Activated T-cell treated with anti-CD3 and anti-CD28 coated beads, Interleukin-2, amount 50 U/mL, for 1 hour (primary cell): Measurements from ENCODE around the gene AACS.
"Not testable (repeated sequence)": the region's sequence is repeated elsewhere in the genome, so short reads cannot be mapped to it uniquely, and the experiment has no call there.

Experiments
- DNase-seq: peaks from one replicate; pipeline ENCODE4 v3.0.0-alpha.2; 2020

Gene AACS

DNA sequence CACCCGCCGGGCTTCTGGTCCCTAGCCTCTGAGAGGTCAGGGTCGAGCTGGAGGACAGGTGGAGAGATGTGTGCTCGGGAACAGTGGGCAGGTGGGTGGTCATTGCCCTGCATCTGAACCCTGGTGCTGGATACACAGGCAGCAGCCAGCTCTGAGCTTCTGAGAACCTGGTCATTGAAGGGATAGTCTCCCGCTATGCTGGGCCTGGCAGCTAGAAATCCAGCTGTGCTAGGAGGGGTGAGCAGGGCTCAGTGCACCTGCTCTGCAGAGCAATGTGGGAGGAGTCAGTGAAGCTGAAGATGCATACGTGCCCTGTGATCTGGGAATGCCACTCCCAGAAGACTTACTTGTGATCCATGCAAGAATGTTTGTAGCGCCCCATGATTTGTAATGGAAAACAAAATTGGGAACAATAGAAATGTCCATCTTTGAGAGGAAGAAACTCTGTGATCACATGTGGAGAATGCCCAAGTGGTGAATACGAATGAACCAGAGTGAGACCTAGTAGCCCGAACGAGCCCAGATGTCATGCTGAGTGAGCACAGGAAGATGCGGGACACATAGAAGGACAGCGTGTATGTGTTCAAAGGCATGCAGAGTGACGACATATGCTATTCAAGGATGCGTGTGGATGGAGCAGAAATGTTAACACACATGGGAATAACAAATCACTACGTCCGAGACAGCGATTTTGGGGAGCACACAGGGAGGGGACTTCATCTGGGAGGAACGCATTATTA, 63.4 kb downstream of the AACS start:
- no peak for DNase-seq

GRCh38 chr12:125129179-125129571, 63.9 kb downstream of the AACS start:
- no peak for DNase-seq

- DNase-seq, result no peak
These were observed 64.5 kb downstream of the AACS start for GRCh38 chr12:125129591-125130255.

DNA sequence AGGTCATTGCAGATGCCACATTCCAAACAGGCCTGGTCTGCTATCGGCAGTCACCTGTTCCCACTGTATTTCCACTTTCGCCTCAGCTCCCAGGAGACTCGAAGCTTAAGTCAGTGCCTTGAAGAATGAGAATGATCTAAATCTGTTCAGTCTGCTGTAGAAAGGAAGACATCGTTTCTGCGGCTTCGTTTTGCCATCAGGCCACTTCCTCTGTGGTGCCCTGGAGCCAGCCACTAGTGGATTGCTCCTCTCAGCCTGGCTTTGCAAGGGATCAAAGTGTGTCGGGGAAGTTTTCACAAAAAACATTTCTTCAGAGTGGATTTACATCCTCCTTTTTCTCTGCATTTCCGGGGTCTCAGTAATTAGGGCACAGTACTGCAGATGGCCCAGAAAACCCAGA, 66.7 kb downstream of the AACS start:
- DNase-seq, result no peak

- DNase-seq, result no peak
These were observed 67.6 kb downstream of the AACS start for GRCh38 chr12:125132698-125133400.

DNA sequence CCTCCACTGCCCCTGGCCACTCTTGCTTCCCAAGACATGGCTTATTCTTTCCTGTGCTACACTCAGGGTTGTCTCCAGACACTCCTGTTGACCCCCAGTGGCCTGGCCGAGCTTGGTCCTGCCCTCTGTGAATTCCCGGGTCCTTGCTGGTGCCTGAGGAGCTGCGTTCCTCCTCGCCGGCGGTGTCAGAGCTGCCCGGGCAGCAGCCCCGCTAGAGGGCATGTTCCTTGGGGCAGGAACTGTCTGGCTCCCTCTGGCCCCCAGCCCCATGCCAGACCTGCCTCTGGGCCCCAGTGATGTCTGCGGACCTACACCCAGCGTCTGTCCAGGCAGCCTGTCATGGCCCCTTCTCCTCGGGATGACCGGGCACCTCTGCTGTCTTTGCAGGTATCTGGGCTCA, 68.4 kb downstream of the AACS start:
- DNase-seq, result no peak

- no peak for DNase-seq
These were observed 69.3 kb downstream of the AACS start for GRCh38 chr12:125134576-125134975.

- no peak for DNase-seq
These were observed 70.7 kb downstream of the AACS start for GRCh38 chr12:125135906-125136305.

DNA sequence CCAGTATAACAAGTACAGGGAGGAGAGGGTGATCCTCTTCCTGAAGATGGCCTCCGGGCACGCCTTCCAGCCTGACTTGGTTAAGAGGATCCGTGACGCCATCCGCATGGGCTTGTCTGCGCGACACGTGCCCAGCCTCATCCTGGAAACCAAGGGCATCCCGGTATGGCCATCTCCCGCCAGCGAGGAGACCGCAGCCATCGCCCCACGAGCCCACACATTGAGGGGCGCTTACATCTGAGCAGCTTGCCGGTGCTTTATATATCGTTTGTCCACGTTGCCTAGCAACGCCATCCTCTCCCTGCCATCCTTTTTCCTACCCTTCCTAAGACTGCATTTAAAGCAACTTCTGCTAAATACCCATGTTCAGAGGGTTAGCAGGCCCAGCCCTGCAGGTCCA, 71.5 kb downstream of the AACS start:
- DNase-seq, result no peak

GRCh38 chr12:125137766-125138344, 72.6 kb downstream of the AACS start:
- no peak for DNase-seq

DNA sequence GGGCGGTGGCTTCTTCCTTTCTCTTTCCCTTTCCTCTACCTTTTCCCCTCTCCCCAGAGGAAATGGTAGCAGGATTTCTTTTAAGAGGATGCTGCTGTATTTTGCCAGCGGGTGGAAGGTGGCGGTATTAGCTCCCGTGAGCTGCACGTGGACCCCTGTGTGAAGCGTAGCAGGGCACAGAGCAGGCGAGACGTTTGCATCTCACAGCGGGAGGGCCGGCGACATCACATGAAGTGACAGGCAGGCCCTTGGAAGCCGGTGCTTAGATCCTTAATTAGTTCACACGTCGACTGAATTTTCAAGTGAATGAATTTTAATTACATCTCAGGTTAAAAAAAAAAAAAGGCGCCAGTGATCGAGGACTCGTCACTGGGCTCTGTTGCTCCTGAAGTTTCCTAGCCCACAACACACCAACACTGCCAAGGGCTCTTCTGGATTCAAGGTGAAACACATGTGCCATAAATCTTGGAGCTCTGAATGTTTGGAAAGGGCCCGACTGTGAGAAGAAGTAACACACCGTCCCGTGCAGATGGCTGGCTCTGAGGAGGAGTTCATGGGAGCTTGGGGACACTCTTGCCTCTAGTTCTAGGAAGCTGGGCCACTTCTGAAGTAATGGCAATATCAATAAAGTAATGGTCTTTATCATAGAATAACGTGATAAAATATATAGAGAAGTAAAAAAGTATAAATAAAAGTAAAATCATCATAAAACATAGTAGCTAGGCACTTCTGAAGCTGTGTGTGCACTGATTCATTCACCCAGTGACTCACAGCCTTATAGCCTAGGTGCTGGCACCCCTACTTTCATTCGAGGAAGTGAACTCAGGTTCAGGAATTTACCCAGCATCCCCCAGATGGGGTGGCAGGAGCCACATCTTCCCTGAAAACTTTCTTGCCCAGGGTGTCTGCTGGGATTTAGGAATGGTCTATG, 75.3 kb downstream of the AACS start:
- DNase-seq, result no peak

DNA sequence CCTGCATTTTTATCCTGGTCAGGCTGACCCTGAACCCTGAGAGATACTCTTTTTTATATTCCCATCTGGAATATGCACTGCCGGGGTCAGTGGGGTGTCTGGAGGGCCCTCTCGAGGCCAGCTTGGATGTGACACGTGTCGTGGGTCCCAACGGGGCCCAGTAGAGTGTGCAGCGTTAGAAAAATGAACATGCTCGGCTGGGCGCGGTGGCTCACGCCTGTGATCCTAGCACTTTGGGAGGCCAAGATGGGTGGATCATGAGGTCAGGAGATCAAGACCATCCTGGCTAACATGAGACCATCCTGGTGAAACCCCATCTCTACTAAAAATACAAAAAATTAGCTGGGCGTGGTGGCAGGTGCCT, 76.0 kb downstream of the AACS start:
- DNase-seq, result not testable (repeated sequence)

- no peak for DNase-seq
These were observed 77.4 kb downstream of the AACS start for GRCh38 chr12:125142601-125143000.

- no peak for DNase-seq
These were observed 78.3 kb downstream of the AACS start for GRCh38 chr12:125143491-125143890.

DNA sequence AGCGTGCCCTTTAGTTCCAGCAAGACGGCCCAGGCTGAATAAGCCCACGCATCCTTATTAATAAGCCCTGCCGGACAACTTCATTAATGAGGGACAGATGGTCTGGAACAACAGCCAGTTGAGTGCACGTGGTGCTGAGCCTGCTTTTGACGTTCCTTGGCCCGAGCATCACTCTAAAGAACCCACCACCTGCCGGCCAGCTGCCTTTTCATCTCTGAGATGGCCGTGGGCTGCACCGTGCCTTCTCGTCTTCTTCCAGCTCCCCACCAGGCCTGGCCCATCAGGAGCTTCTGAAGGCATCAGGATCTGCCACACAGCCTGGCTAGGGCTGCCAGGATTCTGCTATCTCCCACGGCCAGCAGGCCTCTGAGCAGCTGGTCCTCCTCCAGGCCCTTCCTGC, 80.0 kb downstream of the AACS start:
- no peak for DNase-seq

DNA sequence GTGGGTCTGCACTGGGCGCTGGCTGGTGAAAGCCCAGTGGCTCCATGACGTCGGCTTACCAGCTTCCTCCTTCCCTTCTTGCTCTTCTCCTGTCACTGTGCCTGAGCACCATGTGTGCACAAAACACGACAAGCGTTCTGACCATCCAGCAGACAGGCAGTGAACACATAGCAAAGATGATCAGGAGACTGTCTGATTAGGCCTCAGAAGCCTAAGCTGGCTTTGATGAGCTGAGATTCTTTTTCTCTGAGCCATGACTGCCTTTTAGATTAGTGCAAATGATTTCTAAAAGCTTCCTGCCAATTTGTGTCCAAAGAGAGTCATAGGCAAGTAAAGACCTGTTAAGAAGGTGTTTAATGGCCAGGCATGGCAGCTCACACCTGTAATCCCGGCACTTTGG, 83.1 kb downstream of the AACS start:
- no peak for DNase-seq

GRCh38 chr12:125149160-125150108, 84.2 kb downstream of the AACS start:
- no peak for DNase-seq

GRCh38 chr12:125151284-125151683, 86.0 kb downstream of the AACS start:
- DNase-seq, result no peak

- no peak for DNase-seq
These were observed 87.2 kb downstream of the AACS start for GRCh38 chr12:125152463-125152862.

- no peak for DNase-seq
These were observed 90.1 kb downstream of the AACS start for GRCh38 chr12:125155366-125155765.

GRCh38 chr12:125157177-125157576, 91.9 kb downstream of the AACS start:
- DNase-seq, result no peak

DNA sequence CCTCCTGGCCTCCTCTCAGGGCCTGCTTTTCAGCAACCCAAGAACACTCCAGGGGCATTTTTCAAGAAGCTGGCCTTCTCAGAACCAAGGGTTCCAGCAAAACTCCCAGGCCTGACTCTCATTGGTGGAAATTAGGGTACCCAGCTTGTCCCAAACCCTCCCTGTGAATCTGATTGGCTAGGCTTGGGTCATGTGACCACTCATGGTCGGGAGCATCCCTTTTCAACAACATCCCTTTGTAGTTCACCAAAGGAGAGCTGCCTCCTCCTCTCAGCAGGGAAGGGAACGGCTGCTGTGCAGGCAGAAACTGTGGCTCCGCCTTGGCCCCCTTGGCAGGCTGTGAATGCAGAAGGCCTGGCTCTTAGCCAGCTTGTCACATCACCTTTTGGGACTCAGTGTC, 94.5 kb downstream of the AACS start:
- DNase-seq, result no peak
